Measurements from ENCODE around the gene XPNPEP1. TPM values are rescaled to one million over a fixed set of nuclear protein-coding genes. Genes with fewer than 3 reads are reported as not detected.

Gene XPNPEP1
- polyA plus RNA-seq, 1 of the 3 experiments (the other 2 are of a cell fraction), result 167 TPM

DNA sequence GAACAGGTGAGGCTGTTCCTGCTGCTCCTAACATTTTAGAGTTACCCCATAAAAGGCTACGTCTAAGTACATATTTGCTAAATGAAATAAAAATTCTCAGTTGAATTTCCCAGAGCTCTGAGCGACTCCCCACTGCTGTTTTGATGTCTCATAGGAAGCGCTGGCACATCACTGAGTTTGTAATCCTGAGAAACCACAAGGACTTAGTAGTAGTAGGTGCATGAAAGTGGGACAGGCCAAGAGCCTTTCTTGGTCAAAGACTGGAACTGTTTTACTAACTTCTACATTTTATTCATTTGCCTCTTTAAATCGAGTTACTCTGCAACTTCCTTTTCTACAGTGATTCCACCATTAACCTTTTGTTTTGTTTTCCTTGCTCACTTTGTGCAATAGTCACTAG is 85.9 kb downstream of the XPNPEP1 start:
- ChIA-PET POLR2A (no interaction called here), CTCF (interaction anchor here (1.4 kb wide), 1 partner anchor 15 kb away, joined by 7 read pairs; no protein-coding TSS in a partner anchor)
- Histone ChIP-seq H3K9me3 (no peaks in the 10 kb centered on the region), H4K20me1 (ENCODE audit: insufficient read depth) (no peaks in the 10 kb centered on the region), H3K4me2 (no peak overlapping the region), H3K36me3 (replicated peaks in 1 of 2; ENCODE audit: control insufficient read depth in 1 of 2, insufficient read depth in 2 of 2, low read length in 1 of 2) (no peaks in the 10 kb centered on the region), H3K27ac (ENCODE audit: low read depth in 2 of 2, low read length in 1 of 2) (no peak overlapping the region), H3K27me3 (ENCODE audit: insufficient read depth) (no peaks in the 10 kb centered on the region; the same call in 1 of the 2 replicates), H3K4me1 (ENCODE audit: control insufficient read depth in 1 of 2, insufficient read depth in 2 of 2, low read depth in 1 of 2, low read length in 1 of 2) (no peaks in the 10 kb centered on the region), H3K9me2 (no peaks in the 10 kb centered on the region), H3F3A (replicated peaks; ENCODE audit: insufficient read depth) (no peaks in the 10 kb centered on the region), H3K4me3 (ENCODE audit: low read depth in 2 of 2, low read length in 1 of 2) (no peak overlapping the region), H3K9ac (no peak overlapping the region), H3K79me2 (ENCODE audit: insufficient read depth) (no peaks in the 10 kb centered on the region), H2AFZ (ENCODE audit: low read depth) (no peak overlapping the region)
- no peak for DNase-seq
- WGBS (ENCODE audit: low lambda C conversion rate), result 24% methylated on average over 4 of the region's 4 CpGs
- TF ChIP-seq IRF3 (IDR thresholded peaks at IDR 0.05; ENCODE audit: low read depth, low read length), result no peak
- TF ChIP-seq USF1 (IDR thresholded peaks at IDR 0.05; ENCODE audit: borderline replicate concordance, low read depth), result no peak
- no peak for TF ChIP-seq SIN3A (IDR thresholded peaks at IDR 0.05; ENCODE audit: borderline replicate concordance, low read depth, low read length)
- TF ChIP-seq RCOR1 (IDR thresholded peaks at IDR 0.05; ENCODE audit: low read length), result no peak
- TF ChIP-seq, protein P1, sequence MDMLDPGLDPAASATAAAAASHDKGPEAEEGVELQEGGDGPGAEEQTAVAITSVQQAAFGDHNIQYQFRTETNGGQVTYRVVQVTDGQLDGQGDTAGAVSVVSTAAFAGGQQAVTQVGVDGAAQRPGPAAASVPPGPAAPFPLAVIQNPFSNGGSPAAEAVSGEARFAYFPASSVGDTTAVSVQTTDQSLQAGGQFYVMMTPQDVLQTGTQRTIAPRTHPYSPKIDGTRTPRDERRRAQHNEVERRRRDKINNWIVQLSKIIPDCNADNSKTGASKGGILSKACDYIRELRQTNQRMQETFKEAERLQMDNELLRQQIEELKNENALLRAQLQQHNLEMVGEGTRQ (IDR thresholded peaks at IDR 0.05; ENCODE audit: borderline replicate concordance, low read depth, low read length), result no peak
- no peak for TF ChIP-seq CTCF (IDR thresholded peaks at IDR 0.05)
- TF ChIP-seq RAD21 (IDR thresholded peaks at IDR 0.05; ENCODE audit: low read length), result no peak
- TF ChIP-seq MXI1 (IDR thresholded peaks at IDR 0.05; ENCODE audit: low read depth, low read length), result no peak
- TF ChIP-seq ELF1 (IDR thresholded peaks at IDR 0.05), result no peak
- no peak for TF ChIP-seq RFX5 (IDR thresholded peaks at IDR 0.05; ENCODE audit: low read length)
- no peak for TF ChIP-seq POLR2AphosphoS5 (IDR thresholded peaks at IDR 0.05; ENCODE audit: low read depth, low read length)
- no peak for TF ChIP-seq SMC3 (IDR thresholded peaks at IDR 0.05; ENCODE audit: low read depth, low read length)
- no peak for TF ChIP-seq CHD2 (IDR thresholded peaks at IDR 0.05; ENCODE audit: low read length, partially characterized antibody)
- no peak for TF ChIP-seq GABPA (IDR thresholded peaks at IDR 0.05; ENCODE audit: low read depth)
- no peak for TF ChIP-seq FOSL2 (IDR thresholded peaks at IDR 0.05; ENCODE audit: borderline replicate concordance, low read depth)
- no peak for TF ChIP-seq YY1 (IDR thresholded peaks at IDR 0.05; ENCODE audit: low read depth)
- no peak for TF ChIP-seq NRF1 (IDR thresholded peaks at IDR 0.05; ENCODE audit: low read depth, low read length)
- TF ChIP-seq, protein P2, sequence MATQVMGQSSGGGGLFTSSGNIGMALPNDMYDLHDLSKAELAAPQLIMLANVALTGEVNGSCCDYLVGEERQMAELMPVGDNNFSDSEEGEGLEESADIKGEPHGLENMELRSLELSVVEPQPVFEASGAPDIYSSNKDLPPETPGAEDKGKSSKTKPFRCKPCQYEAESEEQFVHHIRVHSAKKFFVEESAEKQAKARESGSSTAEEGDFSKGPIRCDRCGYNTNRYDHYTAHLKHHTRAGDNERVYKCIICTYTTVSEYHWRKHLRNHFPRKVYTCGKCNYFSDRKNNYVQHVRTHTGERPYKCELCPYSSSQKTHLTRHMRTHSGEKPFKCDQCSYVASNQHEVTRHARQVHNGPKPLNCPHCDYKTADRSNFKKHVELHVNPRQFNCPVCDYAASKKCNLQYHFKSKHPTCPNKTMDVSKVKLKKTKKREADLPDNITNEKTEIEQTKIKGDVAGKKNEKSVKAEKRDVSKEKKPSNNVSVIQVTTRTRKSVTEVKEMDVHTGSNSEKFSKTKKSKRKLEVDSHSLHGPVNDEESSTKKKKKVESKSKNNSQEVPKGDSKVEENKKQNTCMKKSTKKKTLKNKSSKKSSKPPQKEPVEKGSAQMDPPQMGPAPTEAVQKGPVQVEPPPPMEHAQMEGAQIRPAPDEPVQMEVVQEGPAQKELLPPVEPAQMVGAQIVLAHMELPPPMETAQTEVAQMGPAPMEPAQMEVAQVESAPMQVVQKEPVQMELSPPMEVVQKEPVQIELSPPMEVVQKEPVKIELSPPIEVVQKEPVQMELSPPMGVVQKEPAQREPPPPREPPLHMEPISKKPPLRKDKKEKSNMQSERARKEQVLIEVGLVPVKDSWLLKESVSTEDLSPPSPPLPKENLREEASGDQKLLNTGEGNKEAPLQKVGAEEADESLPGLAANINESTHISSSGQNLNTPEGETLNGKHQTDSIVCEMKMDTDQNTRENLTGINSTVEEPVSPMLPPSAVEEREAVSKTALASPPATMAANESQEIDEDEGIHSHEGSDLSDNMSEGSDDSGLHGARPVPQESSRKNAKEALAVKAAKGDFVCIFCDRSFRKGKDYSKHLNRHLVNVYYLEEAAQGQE (IDR thresholded peaks at IDR 0.05; ENCODE audit: low read depth, low read length), result no peak
- no peak for TF ChIP-seq RXRA (IDR thresholded peaks at IDR 0.05; ENCODE audit: borderline replicate concordance, low read depth)
- TF ChIP-seq TEAD4 (IDR thresholded peaks at IDR 0.05; ENCODE audit: borderline replicate concordance, insufficient read depth), result no peak

All from SK-N-SH (cell line).